GM18511 (cell line): Measurements from ENCODE around the gene CINP.
A peak's percentile ranks its signal among the peaks of the same experiment; 100 is the strongest.

Experiments
- ATAC-seq: cut with Tn5 transposase; IDR thresholded peaks from one replicate; pipeline ENCODE4 v1.9.1; 2021; ENCODE audit warnings: mild to moderate bottlenecking, moderate library complexity; ENCODE audit not compliant: unreplicated experiment

CINP gene

DNA sequence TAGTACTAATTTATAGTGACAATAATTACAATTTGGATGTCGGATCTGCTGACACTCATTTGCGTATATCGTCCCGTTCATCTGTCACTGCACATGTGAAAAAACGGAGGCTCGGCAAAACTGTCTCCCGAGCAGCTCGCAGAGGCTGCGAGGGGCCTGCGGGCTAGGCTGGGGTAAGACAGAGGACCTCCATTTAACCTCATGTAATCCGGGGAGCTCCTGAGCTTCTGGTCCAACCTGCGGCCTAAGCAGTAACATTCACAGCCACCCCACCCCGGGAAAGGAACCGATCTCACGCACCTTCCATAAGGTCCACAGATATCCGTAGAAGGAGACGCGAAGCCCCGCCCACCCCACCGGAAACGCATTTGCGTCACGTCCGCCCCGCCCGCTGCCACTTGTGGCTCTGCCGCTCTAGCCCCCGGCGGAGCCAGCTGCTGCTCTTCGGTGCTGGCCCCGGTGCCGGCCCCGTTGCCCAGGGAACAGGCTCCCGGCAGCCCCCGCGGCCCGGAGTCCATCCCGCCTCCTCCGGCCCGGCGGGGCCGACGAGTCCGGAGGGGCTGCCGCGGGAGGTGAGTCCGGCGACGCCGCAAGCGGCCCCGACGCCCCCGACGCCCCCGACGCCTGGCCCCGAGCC lies at the start of gene CINP, which contains the start of gene TECPR2:
Gene CINP, minus strand, starts transcription at position 346 of the 637 bp plus-strand sequence. Its CDS starts 39 bp downstream, at position 307.
Gene TECPR2, plus strand, starts transcription at position 397 of the 637 bp plus-strand sequence. CDS start 13,781 bp downstream, outside the sequence.
- peak; percentile 93 for ATAC-seq

DNA sequence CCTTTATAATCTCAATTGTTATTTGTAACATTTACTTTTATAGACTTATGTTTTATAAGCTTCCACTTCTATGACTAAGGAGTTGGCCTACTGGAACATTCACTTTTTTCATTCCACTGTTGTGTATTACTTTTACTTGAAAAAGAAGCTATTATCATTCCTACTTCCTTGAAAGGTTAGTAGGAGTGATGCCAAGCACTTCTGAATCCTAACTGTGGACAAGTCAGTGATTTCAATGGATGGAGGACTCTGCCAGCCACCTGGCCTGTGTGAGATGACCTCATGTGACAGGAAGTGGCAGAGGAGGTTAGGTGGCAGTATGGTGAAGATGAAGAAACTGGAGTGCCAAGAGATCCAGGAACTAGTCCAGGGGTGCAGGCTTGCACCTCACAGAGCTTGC lies 46.0 kb upstream of the CINP start:
- ATAC-seq: no peak

DNA sequence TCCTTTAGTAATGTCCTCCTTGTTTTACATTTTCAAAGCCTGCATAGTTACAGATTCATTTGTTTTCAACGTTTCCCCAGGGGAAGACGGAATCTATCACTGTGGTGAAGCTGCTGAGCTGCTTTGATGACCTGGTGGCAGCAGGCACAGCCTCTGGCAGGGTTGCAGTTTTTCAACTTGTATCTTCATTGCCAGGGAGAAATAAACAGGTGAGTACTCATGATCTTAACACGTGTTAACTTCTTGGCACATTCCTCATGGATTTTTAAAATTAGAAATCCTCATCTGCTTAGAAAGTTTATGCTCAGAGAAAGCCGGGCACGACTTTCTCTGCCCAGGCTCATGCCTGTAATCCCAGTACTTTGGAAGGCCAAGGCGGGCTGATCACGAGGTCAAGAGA lies 44.6 kb upstream of the CINP start:
- no peak for ATAC-seq

DNA sequence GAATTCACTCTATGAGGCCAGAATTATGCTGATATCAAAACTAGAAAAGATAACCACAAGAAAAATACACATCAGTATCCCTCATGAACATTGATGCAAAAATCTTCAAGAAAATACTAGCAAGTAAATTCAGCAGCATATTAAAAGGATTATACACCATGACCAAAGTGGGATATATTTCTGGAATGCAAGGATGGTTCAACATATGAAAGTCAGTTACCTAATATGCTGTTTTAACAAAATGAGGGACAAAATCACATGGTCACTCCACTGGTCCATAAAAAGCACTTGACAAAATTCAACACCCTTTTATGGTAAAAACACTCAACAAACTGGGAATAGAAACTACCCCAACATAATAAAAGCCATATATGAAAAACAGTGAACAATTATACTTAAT lies 40.3 kb upstream of the CINP start:
- ATAC-seq: no peak

DNA sequence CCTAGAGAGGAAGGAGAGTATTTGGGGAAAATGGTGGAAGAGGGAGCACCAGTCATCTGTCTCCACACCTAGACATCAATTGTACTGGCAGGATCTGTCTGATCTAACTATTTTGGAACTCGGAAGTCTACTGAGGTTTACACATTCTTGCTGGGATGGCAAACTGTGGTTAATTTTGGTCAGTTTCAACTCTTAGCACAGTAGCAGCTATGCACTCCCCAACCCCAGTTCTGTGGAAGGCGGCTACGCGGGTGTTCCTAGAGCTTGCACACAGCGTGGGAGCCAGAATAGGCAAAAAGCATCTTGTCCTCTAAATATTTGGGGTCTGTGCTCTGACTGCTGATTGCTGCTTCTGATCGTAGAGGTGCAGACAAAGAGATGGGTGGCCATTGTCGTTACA lies 33.8 kb upstream of the CINP start:
- ATAC-seq: no peak

DNA sequence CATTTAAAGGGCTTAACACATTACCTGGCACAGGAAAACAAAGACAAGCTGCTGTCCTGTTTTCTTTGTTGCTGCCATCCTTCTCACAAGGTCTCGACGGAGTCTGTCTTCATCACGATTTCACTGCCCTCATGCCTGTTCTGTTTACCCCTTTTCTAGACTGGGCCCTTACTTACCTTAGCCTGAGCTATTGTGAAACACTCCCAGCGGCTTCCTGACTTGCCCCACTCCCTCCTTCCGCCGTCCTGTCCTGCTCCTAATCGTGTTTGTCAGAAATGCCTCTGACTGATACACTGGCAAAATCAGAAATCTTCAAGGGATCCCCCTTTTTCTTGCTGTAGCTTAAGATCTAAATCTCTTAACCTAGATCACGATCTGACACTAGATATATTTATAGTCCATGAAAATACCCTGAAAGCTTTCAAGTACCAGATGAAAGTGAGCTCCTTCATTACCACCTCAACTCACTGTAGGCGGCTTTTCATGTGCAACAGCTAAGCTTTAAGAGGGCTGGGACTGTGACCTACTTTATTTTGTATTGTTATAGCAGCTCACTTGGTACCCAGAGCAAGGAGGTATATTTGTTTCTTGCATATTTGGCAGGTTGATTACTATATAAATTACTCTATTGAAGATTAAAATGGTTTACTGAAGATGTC lies 32.2 kb upstream of the CINP start:
- ATAC-seq: no peak

DNA sequence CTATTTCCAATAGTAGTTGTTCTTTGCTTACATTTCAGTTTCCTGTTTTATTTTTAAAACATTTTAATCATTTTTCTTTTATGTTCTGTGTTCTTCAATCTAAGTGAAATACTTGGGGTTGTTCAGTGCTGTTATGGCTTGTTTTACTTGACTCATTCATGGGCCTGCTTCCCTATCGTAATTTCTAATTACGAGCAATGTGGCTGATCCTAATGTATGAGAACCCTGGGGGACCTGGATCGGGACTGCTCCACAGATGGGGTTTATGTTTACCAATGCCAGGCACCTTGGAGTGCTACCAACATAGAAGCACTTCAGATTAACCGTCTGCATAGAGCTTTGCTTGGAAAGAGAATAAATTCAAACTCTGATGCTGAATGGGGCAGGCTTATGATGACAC lies 29.8 kb upstream of the CINP start:
- no peak for ATAC-seq

DNA sequence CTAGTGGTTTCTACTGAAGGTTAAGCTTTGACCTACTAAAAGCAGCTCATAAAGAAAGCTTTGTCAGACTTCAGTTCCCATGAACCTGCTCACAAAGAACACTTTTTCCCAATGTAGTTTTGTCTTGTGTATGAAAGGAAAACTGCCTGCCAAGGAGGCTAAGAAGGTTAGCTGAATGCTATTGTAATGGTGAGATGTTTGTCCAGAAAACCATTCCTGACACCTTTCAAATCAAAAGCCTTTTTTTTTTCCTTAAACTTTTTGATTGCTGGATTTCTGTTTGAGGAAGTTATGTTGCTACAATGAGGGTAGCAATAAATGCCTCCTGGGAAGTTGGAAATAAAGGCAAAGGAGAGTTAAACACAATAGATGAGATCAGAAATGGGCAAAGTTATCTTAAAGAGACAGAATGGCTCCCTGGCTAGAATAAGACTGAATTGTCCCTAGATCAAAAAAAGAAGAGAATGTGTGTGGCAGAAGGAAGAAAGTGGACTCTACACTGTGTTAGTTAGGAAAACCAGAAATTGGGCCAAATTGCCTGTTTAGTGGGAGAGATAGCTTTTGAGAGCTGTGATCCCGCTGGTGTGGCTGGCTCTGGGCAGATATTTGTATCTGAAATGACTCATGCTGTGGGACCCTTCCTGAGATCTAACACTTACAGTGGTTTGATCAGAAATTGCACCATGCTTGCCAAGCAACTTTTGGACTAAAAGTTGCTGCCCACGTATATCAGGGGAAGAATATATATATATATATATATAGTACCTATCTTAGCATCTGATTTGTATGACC lies 27.6 kb upstream of the CINP start:
- ATAC-seq: no peak

DNA sequence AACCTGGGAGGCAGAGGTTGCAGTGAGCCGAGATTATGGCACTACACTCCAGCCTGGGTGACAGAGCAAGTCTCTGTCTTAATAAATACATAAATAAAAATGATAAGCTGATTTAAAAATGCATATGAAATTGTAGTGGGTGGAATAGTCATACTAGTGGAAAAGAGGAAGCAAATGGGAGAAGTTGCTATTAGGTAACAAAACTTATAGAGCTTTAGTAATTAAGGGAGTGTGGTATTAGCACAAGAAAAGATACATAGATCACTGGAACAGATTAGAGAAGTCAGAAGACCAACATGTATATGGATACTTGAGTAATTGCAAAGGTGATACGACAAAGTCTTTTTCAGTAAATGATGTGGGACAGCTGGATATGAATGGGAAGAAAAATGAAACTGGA lies 26.6 kb upstream of the CINP start:
- ATAC-seq: no peak

DNA sequence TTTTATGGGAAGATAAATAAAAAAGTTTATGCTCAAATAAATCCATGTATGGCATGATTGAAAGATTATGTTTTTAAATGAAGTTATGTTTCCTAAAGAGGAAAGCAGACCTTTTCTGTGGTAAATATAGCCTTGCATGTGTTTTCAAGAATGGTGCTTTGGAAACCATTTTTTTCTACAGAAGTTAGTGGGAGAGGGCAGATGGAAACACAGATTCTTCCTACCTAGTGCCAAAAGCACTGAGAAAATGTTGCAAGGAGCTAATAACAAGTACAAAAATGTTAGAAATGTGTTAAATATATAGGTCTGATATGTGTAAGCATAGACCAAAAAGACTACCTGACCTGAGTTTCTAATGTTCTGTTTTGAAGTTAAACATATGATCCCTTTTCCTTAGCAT lies 24.4 kb upstream of the CINP start:
- no peak for ATAC-seq

DNA sequence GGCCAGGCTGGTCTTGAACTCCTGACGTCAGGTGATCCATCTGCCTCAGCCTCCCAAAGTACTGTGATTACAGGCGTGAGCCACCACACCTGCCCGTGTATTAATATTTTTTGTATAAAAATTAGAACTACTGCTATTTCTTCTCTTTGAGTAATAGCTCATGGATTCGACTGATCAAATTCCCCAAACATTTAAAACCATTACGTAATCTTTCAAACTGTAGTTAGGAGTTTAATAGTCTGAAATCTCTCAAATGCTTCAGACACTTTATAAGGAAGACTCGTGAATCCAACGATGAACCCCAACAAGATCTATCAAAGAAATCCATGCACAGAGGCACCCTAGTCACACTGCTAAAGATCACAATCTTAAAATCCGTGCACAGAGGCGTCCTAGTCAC lies 16.1 kb upstream of the CINP start:
- no peak for ATAC-seq

DNA sequence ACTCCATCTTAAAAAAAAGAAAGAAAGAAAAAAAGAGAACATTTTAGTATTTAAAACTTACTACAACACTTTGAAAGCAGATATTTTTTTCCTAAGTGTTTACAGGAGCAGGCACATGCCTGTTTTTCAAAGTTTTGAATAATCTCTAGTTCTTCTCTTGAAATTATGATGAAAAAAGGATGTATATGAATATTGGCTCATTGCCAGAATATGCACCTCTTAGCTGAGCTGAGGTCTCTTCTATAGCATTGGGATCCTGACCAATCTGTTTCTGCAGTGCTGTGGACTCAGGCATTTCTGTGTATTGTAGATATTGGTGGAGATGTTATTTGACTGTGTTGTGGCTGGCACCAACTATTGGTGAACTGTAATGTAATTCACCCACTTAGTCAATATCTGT lies 15.0 kb upstream of the CINP start:
- ATAC-seq: no peak

DNA sequence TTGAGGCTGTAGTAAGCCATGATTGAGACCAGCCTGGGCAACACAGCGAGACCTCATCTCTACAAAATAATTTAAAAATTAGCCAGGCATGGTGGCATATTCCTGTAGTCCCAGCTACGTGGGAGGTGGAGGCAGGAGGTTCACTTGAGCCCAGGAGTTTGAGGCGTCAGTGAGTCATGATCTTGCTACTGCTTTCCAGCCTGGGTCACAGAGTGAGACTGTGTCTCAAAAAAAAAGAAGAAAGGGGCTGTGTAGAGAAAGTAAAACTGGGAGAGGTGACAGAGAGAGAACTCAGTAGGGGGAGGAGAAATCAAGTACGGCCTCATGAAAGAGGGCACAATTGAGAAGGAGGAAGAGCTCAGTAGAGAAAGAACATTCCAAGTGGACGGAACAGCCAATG lies 12.4 kb upstream of the CINP start:
- ATAC-seq: no peak

DNA sequence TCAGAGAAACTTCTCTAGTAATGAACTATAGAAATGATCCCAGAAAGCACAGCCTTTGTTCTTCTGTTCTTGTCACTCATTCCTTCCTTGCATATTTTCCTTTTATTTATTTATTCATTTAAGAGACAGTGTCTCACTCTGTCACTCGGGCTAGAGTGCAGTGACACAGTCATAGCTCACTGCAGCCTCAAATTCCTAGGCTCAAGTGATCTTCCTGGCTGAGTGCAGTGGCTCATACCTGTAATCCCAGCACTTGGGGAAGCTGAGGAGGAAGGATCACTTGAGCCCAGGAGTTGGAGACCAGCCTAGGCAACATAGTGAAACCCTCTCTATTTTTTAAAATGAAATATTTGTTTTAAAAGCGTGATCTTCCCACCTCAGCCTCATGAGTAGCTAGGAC lies 11.6 kb upstream of the CINP start:
- ATAC-seq: no peak

DNA sequence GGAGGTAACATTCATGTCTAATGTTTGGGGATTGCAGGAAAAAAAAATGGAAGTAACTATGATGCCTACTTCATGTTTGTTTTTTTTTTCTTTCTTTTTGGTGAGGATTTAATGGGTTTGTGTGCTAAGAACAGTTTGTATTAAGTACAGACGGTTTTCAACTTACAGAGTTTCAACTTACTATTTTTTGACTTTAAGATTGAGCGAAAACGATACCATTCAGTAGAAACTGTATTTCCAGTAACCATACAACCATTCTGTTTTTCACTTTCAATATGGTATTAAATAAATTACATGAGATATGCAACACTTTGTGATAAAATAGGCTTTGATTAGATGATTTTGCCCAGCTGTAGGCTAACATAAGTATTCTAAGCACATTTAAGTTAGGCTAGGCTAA lies 10.4 kb upstream of the CINP start:
- no peak for ATAC-seq

DNA sequence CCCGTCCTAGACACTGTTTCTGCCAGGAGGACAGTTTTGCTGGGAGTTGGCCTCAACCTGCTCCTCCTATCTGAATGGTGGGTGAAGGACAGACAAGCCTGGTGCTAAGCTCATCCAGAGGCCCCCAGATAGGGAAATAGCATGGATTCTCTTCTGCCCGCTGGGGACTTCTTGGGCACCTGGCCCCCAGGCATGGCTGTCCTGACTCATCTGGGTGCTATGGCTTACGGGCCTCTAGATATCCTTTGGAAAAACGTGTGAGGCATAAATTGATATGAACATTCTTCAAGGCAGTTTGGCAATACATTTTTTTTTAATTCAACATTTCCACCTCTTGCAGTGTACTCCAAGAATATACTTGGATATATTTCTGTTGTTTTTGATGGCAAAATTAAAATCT lies 8.7 kb upstream of the CINP start:
- ATAC-seq: no peak

DNA sequence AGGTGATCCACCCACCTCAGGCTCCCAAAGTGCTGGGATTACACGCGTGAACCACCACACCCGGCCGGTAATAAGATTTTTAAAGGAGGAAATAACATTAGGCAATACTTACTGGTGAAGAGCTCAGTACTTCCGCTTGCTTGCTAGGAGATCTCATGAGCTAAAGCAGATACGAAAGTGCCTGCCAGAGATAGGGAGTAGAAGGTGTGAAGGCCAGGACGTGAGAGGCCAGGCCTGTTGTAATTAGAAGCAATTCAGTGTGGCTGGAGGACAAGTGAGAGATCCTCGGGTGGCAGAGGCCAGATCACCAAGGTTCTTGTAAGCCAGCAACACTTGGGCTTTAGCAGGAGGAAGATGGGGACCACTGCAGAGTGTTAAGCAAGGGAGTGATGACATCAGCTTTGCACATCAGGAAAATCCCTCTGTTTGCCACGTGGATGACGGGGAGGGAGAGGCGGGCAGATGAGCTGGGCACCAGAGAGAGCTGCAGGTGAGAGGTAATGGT lies 7.7 kb upstream of the CINP start:
- ATAC-seq: no peak

DNA sequence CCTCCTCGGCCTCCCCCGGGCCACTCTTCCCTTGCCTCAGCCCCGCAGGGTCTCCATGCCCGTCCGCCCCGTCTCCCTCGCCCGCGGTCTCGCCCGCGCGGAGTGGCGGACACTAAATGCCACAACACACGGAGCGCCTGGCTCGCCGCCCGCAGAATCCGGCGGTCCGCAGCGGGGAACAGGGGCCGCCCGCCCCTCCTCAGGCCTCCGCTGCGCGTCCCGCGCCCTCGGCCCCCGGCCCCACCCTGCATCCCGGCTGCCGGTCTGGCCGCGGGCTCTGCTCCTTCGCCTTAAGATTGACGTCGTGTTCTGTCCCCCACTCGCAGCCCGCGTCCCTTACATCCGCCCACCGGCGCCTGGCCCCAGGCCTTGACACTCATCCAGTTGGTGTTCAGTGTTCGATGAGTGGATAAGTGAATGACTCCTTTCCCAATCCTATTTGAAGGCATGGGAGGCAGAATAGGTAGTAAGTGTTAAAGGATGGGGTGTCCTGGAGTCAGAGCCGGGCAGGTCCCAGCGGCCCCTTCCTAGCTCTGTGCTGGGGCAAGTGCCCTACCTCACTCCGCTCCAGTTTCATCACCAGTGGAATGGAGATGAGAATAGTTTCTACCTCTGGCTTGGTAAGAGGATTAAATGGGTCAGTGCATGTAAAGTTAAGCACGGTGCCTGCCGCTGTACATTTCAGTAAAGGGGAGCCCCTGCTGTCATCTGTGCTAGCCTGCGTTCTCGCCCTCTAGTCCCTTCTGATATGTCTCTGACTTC lies 673 bp upstream of the CINP start:
- ATAC-seq: peak; percentile 32

DNA sequence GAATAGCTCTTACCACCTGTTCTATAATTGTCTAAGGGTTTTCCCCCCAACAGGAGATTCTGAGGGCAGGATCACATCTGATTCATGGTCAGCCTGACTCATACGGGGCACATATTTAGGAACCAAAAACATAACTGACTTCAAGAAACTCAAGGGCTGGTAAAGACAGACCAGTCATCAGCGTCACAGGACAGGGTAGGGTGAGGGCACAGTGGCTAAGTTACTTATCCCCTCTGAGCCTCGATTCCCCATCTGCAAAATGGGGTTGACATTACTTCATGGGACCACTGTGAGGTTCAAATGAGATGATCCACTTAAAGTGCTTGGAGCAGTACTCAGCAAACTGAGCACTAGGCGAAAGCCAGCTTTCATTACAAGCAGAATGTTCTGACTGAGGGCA lies 606 bp downstream of the CINP start:
- ATAC-seq: peak; percentile 46

DNA sequence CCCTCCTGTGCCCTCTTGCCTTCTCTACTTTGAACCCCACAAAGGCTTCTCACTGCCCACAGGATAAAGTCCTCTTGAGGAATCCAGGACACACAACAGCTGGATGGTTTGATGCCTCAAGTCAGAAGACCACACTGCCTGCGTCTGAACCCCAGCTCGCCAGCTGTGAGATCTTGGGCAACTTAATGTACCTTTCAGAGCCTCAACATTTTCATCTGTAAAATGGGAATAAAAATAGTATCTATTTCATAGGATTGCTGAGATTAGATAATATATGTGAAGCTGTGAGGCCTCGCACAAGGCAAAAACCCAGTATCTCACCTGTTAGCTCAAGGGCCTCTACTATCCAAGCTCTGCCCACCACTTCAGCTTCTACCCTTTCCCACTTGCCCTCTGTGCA lies 2.3 kb downstream of the CINP start:
- no peak for ATAC-seq

DNA sequence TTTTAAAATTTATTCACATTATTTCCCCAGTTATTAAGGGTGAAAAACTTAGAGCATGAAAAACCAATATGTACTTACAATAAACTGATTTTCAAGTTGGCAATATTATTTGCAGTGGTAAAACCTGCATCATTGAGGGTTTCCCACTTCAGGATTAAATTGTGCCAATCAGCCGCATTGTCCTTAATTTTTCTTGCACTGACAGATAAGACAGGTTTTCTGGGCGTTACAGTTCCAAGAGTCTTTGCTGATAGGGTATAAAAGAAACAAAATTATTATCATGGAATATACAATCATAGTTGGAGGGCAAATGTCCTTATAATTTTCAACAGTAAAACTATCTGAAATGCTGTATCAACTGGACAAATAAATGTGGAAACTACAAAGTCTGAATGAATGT lies 3.3 kb downstream of the CINP start:
- no peak for ATAC-seq
